Urothelium cell line (cell line): ENCODE data around the gene GRM7.

Experiments used
- DNase-seq: peaks from one replicate; pipeline ENCODE4 v3.0.0; 2011; ENCODE audit warnings: low spot score, mixed read lengths
- FAIRE-seq: peaks from 2 replicates; lab custom pipeline; 2011; peaks lifted over from hg19 to GRCh38; lab: Jason Lieb, UNC

Gene GRM7

GRCh38 chr3:6965881-6966280 lies 105.0 kb downstream of the GRM7 start:
- FAIRE-seq, result no peak
- DNase-seq, result no peak

DNA sequence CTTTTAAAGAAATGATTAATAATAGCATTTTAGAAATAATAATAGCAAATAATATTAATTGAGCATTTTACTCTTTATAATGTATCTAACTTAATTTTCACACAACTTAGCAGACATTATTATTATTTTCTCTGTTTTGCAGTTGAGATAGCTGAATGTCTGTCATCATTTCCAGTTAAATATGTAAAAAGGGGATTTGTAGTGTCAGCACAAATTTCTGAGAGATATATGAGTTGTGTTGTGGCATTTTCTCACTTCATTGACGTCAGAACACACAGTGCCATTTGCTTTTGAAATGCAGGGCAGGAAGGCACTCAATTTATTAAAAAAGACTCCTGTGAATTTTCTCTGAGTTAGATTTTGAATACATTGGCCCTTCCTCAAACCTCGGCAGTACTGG lies 111.0 kb downstream of the GRM7 start:
- no peak for FAIRE-seq
- no peak for DNase-seq

DNA sequence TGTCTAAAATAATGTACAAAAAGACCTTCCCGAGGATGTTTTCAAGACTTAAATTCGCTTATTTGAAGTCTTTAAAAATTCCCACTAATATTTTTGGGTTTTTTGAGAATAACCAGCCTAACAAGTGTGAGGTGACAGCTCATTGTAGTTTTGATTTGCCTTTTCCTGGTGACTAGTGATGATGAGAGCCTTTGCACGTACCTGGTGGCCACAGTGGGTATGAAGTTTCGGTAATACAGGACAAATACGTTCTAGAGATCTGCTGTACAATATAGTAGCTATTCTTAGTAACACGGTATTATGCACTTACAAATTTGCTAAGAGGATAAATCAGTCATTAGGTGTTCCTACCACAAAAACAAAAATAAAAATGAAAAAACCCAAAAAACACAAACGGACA lies 124.9 kb downstream of the GRM7 start:
- FAIRE-seq, result no peak
- DNase-seq, result no peak

- DNase-seq (no peak), FAIRE-seq (no peak)
Measured at GRCh38 chr3:6989608-6990291, 128.8 kb downstream of the GRM7 start.

DNA sequence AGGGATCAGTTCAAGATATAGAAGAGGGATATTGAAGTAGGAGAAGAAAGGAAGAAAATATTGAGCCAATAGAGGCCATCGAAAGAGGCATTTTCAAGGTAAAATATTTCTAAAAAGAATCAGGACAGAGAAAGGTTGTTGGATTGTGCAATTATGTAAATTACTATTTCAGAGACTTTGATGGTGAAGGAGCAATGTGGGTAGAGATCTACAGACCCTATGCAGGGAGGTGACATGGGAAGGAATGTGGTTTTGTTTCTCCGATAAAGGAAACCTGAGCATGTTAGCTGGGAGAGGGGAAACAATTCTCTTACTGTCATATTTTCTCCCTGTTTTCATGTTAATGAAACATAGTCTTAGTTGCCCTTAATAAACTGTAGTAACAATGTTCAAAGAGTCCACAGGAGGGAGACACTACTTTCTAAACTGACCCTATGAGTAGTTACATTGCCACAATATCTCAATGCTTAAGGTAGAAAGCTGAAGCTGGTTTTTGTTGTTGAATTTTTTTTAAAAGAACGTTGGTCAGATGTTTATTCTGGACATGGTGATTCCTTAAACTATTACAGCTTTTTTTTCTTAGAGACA lies 133.3 kb downstream of the GRM7 start:
- DNase-seq (peak; percentile 7), FAIRE-seq (no peak)

DNA sequence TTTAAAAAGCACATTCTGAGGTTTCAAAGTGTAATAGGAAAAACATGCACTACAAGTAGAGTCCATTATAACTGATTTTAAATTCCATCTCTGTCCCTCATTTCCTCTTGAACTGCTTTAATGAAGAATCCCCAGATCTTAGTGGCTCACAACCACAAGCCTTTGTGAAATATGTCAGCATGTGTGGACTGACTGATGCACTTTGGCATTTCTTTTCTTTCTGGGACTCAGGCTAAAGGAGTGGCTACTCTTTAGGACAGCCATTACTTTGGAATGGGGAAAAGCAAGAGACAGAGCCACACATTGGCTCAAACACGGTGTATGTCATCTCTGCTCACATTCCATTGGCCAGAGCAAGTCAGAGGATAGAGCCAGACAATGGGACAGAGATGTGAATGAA lies 139.6 kb downstream of the GRM7 start:
- FAIRE-seq, result no peak

GRCh38 chr3:7001370-7001769 lies 140.5 kb downstream of the GRM7 start:
- no peak for FAIRE-seq

More for the DNA sequence above, 139.6 kb downstream of the GRM7 start:
- DNase-seq, result no peak

DNA sequence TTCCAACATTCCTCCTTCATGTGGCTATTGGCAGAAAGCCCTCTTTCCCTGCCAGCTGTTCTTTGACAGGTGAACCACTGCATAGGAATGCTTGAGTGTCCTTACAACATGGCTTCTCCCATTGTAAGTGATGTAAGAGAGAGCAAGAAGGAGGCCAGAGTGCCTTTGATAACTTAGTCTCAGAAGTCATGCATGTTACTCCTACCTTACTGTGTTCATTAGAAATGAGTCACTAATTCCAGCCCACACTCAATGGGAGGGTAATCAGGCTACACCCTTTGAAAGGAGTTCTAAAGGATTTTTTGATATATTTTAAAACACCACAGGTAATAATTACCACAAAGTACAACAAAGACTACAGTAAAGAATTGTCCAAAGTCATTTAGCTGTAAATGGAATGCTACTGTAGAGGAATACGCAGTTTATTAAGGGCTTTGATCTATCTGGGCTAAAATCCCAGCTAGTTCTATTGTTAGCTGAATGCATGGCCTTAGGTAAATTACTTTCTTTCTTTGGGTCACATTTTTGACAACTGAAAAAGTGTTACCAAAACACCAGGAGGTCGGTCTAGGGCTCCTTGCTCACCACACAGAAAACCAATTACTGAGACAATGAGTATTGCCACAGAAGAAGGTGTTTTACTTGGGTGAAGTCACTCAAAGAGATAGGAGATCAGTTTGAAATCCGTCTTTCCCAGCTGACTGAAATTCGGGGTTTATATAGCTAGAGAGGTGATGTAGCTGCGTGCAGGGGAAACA lies 154.9 kb downstream of the GRM7 start:
- DNase-seq, result peak; percentile 9
- no peak for FAIRE-seq

More at GRCh38 chr3:7001370-7001769, 140.5 kb downstream of the GRM7 start:
- DNase-seq, result no peak

DNA sequence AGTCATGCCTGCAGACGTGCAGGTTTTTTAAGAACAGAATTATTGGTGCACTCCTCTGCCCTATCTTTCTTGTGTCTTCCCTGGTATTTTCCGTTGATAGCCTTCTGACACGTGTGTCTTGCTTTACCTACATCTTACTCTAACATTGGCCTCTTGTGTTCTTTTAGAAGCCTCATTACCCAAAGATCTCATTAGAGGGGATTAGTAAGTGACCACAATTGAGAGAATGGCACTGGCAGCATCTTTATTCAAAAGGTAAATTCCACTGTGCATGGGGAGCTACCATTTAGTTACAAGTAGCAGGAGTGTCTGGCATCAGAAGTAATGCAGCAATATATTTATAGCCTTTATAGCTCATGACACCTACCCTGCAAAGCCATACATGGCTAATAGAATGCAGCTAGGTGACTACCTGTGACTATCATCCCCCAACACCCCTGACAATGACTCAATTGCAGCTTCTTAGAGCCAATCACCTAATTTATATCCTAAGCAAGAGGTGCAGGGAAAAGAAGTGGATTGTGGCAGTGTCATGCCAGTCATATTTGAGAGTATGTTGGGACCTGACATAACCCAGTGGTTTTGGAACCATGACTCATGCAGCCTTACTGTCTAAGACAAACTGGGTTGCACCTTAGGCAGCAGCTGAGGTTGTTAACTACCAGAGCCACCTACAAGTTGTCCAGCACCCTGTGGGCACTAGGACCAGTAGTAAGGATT lies 164.8 kb downstream of the GRM7 start:
- peak; percentile 11 for DNase-seq
- FAIRE-seq, result no peak

GRCh38 chr3:7029562-7029961 lies 168.6 kb downstream of the GRM7 start:
- FAIRE-seq, result no peak
- no peak for DNase-seq

DNA sequence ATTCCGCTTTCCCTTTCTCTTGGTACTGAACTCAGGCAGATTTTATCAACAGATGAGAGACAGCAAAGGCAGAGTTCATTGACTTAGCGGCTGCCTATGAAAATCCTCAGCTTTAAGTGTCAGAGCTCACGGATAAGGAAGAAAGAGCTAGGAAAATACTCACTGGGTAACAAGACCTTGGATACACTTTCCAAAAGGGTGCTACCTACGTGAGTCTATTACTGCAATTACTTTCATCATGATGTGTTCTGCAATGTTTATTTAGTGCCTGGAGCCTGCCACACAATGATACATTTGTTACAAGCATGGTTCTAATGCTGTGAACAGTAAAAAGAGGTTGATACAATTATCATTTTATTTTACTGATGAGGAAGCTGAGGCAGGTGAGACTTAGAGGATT lies 177.5 kb downstream of the GRM7 start:
- FAIRE-seq (no peak), DNase-seq (no peak)

DNA sequence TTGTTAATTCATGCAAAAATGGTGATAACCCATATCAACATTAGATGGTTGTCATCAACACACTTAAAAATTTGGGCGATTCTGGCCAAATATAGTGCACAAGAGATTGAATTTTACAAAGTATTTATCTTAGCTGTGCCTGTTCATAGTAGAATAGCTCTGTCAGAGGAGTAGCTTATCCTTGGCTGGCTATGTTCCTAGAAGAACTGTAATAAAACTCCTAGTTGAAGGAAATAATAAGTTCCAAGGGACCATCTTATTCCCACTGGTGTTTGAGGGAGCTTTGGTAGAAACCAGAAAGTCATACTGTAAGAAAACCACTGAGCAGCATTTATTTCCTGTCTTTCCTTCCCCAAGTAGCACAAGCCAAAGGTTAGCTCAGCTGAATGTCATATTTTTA lies 201.8 kb downstream of the GRM7 start:
- DNase-seq (no peak), FAIRE-seq (no peak)

- DNase-seq (no peak), FAIRE-seq (no peak)
Measured at GRCh38 chr3:7070461-7070860, 209.5 kb downstream of the GRM7 start.

- DNase-seq, result no peak
- no peak for FAIRE-seq
Measured at GRCh38 chr3:7074217-7074616, 213.3 kb downstream of the GRM7 start.

GRCh38 chr3:7075117-7075516 lies 214.2 kb downstream of the GRM7 start:
- DNase-seq, result no peak
- no peak for FAIRE-seq

GRCh38 chr3:7075901-7076300 lies 215.0 kb downstream of the GRM7 start:
- no peak for FAIRE-seq
- DNase-seq, result no peak

DNA sequence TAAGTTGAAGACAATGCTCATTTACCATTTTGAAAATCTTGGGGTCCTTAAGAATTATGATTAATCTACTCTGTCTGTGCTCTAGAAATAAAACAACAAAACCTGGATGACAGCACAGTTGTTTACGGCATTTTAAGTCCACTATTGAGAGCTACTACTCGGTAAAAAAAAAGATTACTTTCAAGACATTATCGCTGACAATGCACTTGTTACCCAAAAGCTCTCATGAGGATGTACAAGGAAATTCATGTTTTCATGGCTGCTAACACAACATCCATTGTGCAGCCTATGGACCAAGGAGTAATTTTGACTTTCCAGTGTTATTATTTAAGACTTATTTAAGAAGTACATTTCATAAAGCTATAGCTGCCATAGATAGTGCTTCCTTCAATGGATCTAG lies 221.3 kb downstream of the GRM7 start:
- no peak for DNase-seq
- no peak for FAIRE-seq

GRCh38 chr3:7086417-7086816 lies 225.5 kb downstream of the GRM7 start:
- FAIRE-seq, result no peak
- DNase-seq, result no peak

- no peak for FAIRE-seq
- no peak for DNase-seq
Measured at GRCh38 chr3:7095116-7095515, 234.2 kb downstream of the GRM7 start.

DNA sequence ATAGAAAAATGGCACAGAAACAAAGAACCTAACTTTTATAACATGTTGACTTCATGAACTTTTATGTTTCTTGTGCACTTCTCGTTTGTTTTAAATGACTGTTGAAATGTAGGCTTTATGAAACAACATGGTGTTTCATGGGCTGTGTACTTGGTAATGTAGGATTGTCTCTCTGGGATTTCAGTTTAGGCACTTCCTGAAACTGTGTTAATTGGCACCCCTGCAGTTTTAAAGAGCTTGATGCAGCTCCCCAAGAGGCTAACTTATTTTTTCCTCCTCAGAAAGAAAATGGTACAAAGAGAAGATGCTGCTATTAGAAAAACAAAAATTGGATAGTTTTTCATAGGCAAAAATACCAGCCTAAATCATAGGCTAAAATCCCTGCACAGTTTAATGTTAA lies 239.2 kb downstream of the GRM7 start:
- DNase-seq, result no peak
- FAIRE-seq, result no peak

DNA sequence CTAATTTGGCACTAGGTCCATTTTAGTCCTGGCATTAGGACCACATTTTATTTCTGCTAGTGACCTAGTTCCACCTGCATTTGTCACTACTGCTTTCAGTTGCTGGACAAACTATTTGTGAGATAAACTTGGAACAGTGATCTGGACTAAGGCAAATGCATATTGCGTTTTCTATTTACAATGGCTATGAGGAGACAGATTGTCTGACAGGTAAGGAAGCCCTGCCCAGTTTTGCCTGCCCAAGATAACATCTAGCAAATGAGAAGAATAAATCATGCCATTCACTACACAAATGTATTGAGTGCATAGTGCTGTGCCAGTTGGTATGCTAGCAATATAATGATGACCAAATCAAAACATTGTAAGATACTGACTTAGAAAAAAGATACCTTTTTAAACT lies 245.7 kb downstream of the GRM7 start:
- DNase-seq (no peak), FAIRE-seq (peak; percentile 48)
